HepG2 (cell line): ENCODE data around the gene TNIP1. TPM values are rescaled to one million over a fixed set of nuclear protein-coding genes. Genes with fewer than 3 reads are reported as not detected.

Source experiments
- CEBPG ChIP-seq: IDR thresholded peaks from 2 replicates; pipeline ENCODE4 v1.6.1; 2016
- ETV5 ChIP-seq: IDR thresholded peaks from 2 replicates; pipeline ENCODE4 v1.6.1; 2018; ENCODE audit warnings: missing biosample characterization, missing genetic modification reagents, inconsistent platforms, borderline replicate concordance
- HNF4A ChIP-seq: sonication (generic); formaldehyde crosslinking; IDR thresholded peaks from 2 replicates; pipeline ENCODE4 v1.4.0; 2020; ENCODE audit warnings: missing genetic modification reagents
- HOXA5 ChIP-seq: sonication (generic); formaldehyde crosslinking; IDR thresholded peaks from 2 replicates; pipeline ENCODE4 v1.4.0; 2020; ENCODE audit warnings: missing genetic modification reagents
- MAZ ChIP-seq, 2 experiments: sonication (generic) in 1 of 2; formaldehyde crosslinking in 1 of 2; IDR thresholded peaks; 2 replicates each; pipeline versions ENCODE4 v1.5.0 to v1.6.1; 2012 to 2020; ENCODE audit warnings: low read depth in 2 of 2, mild to moderate bottlenecking in 2 of 2, borderline replicate concordance in 1 of 2, improper control_type of control experiment in 1 of 2, low read length in 1 of 2, missing genetic modification reagents in 1 of 2, moderate library complexity in 1 of 2
- MIER3 ChIP-seq: IDR thresholded peaks from 2 replicates; pipeline ENCODE4 v1.6.1; 2016; ENCODE audit warnings: missing compliant biosample characterization, borderline replicate concordance
- NONO ChIP-seq, 2 experiments: fragments of 450-650 bp in 1 of 2; sonication (generic) in 1 of 2; formaldehyde crosslinking in 1 of 2; IDR thresholded peaks in 1 of 2; conservative IDR thresholded peaks in 1 of 2; 2 replicates each; pipeline versions ENCODE4 v1.6.1 to v1.8.0; 2017 to 2022; ENCODE audit warnings: mild to moderate bottlenecking in 1 of 2, missing genetic modification reagents in 1 of 2, moderate library complexity in 1 of 2
- NR0B2 ChIP-seq: sonication (generic); formaldehyde crosslinking; IDR thresholded peaks from 2 replicates; pipeline ENCODE4 v1.4.0; 2020; ENCODE audit warnings: mild to moderate bottlenecking, missing genetic modification reagents
- SNRNP70 ChIP-seq: fragments of 200-400 bp; formaldehyde crosslinking; IDR thresholded peaks from 2 replicates; pipeline ENCODE4 v1.6.1; 2017; ENCODE audit warnings: mild to moderate bottlenecking, low read depth, low read length, moderate library complexity
- TFAP4 ChIP-seq: sonication (generic); IDR thresholded peaks from 2 replicates; pipeline ENCODE4 v1.6.1; 2016; ENCODE audit warnings: low read depth, borderline replicate concordance
- ZBTB20 ChIP-seq: sonication (generic); formaldehyde crosslinking; IDR thresholded peaks from 2 replicates; pipeline ENCODE4 v1.8.1; 2023; ENCODE audit warnings: missing genetic modification reagents, low read depth, mild to moderate bottlenecking, borderline replicate concordance
- ZMAT5 ChIP-seq: sonication (generic); formaldehyde crosslinking; IDR thresholded peaks from 2 replicates; pipeline ENCODE4 v1.5.0; 2020; ENCODE audit warnings: mild to moderate bottlenecking, low read depth, missing genetic modification reagents, borderline replicate concordance
- ZNF30 ChIP-seq: sonication (generic); formaldehyde crosslinking; IDR thresholded peaks from 2 replicates; pipeline ENCODE4 v1.5.0; 2020; ENCODE audit warnings: mild to moderate bottlenecking, missing genetic modification reagents
- ZNF34 ChIP-seq: sonication (generic); formaldehyde crosslinking; IDR thresholded peaks from 2 replicates; pipeline ENCODE4 v1.4.0; 2020; ENCODE audit warnings: mild to moderate bottlenecking, missing genetic modification reagents, borderline replicate concordance
- ZNF407 ChIP-seq: sonication (generic); formaldehyde crosslinking; IDR thresholded peaks from one replicate; pipeline ENCODE4 v1.5.1; 2020; ENCODE audit warnings: mild to moderate bottlenecking, missing genetic modification reagents; ENCODE audit errors: not compliant biosample characterization
- ZNF605 ChIP-seq: sonication (generic); formaldehyde crosslinking; IDR thresholded peaks from 2 replicates; pipeline ENCODE4 v1.8.0; 2022; ENCODE audit warnings: mild to moderate bottlenecking, missing genetic modification reagents
- ZNF775 ChIP-seq: sonication (generic); formaldehyde crosslinking; IDR thresholded peaks from 2 replicates; pipeline ENCODE4 v1.4.0; 2020; ENCODE audit warnings: missing genetic modification reagents, mild to moderate bottlenecking, moderate library complexity, borderline replicate concordance
- ZNF891 ChIP-seq: sonication (generic); formaldehyde crosslinking; IDR thresholded peaks from 2 replicates; pipeline ENCODE4 v1.5.0; 2020; ENCODE audit warnings: mild to moderate bottlenecking, missing genetic modification reagents
- polyA plus RNA-seq, 8 experiments: library from polyadenylated mRNA; depleted of rRNA in 3 of 8; stranded (reverse) in 7 of 8; unstranded in 1 of 8; fragments of >200 nt; fragmentation: Illumina TruSeq in 4 of 8; extraction: Trizol in 4 of 8; gene quantifications; 2 replicates each; pipeline versions ENCODE4 v1.2.1 to v1.2.3, GENCODE V29; 2011 to 2016; ENCODE audit warnings: low read depth in 4 of 8, missing spikeins in 1 of 8, mixed read lengths in 1 of 8; ENCODE audit not compliant: insufficient read depth in 1 of 8
- total RNA-seq, 5 experiments: library from RNA; depleted of rRNA; stranded (reverse); fragments of >200 nt; fragmentation: Illumina TruSeq; extraction: Trizol; gene quantifications; 2 replicates each; pipeline ENCODE4 v1.2.3, GENCODE V29; 2016; ENCODE audit warnings: low read depth in 1 of 5

TNIP1 gene
- total and polyA plus RNA-seq, 2 of the 13 experiments (the other 11 are each of a cell fraction or from before 2014, with no cell fraction given): 26.2 to 45.9 TPM

GRCh38 chr5:151093476-151093889 is 12.6 kb upstream of the TNIP1 start (continued):
- TF ChIP-seq ZNF407 (CRISPR knock-in tag): no peak
- 0 out of 2 replicates have a peak, but pooled peaks have one; percentile 29 for TF ChIP-seq HNF4A (CRISPR knock-in tag)
- TF ChIP-seq NONO (IDR thresholded peaks at IDR 0.05): no peak
- TF ChIP-seq NONO (CRISPR knock-in tag; conservative IDR thresholded peaks at IDR 0.05): no peak
- peak; percentile 16; the same call in 1 of the 2 replicates for TF ChIP-seq ETV5
- no peak for TF ChIP-seq MAZ (IDR thresholded peaks at IDR 0.05; ENCODE audit: borderline replicate concordance, low read depth, low read length)
- no peak for TF ChIP-seq MAZ (CRISPR knock-in tag; IDR thresholded peaks at IDR 0.05; ENCODE audit: low read depth)
- no peak for TF ChIP-seq ZNF775 (CRISPR knock-in tag)
- no peak for TF ChIP-seq SNRNP70
- no peak for TF ChIP-seq ZBTB20 (CRISPR knock-in tag)
- no peak for TF ChIP-seq ZNF34 (CRISPR knock-in tag)
- peak; percentile 82 for TF ChIP-seq CEBPG (CRISPR knock-in tag)
- TF ChIP-seq ZNF891 (CRISPR knock-in tag): no peak
- no peak for TF ChIP-seq ZNF30 (CRISPR knock-in tag)
- no peak for TF ChIP-seq ZMAT5
- no peak for TF ChIP-seq HOXA5 (CRISPR knock-in tag)
- no peak for TF ChIP-seq TFAP4
- no peak for TF ChIP-seq NR0B2 (CRISPR knock-in tag)
- TF ChIP-seq ZNF605 (CRISPR knock-in tag): no peak
- no peak for TF ChIP-seq MIER3 (CRISPR knock-in tag)
